Stimulated activated naive CD8-positive, alpha-beta T cell treated with anti-CD3 and anti-CD28 coated beads, Interleukin-15, Interleukin-2, amounts not matched to agents 100 ng/mL and 50 ng/mL, for 24 hours (primary cell): Measurements from ENCODE around the gene EBF4.
A peak's percentile ranks its signal among the peaks of the same experiment; 100 is the strongest.

ENCODE experiments used
- H3K27ac Mint-ChIP-seq: one replicate; pipeline ENCODE4 v1.8.0; 2021; ENCODE audit warnings: mild to moderate bottlenecking, mixed read lengths
- H3K27me3 Mint-ChIP-seq: one replicate; pipeline ENCODE4 v1.8.0; 2021; ENCODE audit warnings: mixed read lengths
- H3K36me3 Mint-ChIP-seq: one replicate; pipeline ENCODE4 v1.8.0; 2021; ENCODE audit warnings: low read depth, mixed read lengths
- H3K4me1 Mint-ChIP-seq: one replicate; pipeline ENCODE4 v1.8.0; 2021; ENCODE audit warnings: low read depth, mixed read lengths
- H3K4me3 Mint-ChIP-seq: one replicate; pipeline ENCODE4 v1.8.0; 2021; ENCODE audit warnings: mild to moderate bottlenecking, mixed read lengths
- H3K9me3 Mint-ChIP-seq: one replicate; pipeline ENCODE4 v1.8.0; 2021; ENCODE audit warnings: mixed read lengths

Gene EBF4

GRCh38 chr20:2703716-2704475 lies 11.3 kb downstream of the EBF4 start:
- Mint-ChIP-seq H3K36me3 (no peaks in the 10 kb centered on the region), H3K4me1 (no peaks in the 10 kb centered on the region), H3K4me3 (no peak overlapping the region), H3K9me3 (no peaks in the 10 kb centered on the region), H3K27ac (no peak overlapping the region), H3K27me3 (peaks cover 4% of the 10 kb centered on the region)

- Mint-ChIP-seq H3K27ac (no peak overlapping the region), H3K4me1 (no peaks in the 10 kb centered on the region), H3K36me3 (no peaks in the 10 kb centered on the region), H3K4me3 (no peak overlapping the region), H3K27me3 (peaks cover 4% of the 10 kb centered on the region), H3K9me3 (no peaks in the 10 kb centered on the region)
Observed at GRCh38 chr20:2705931-2706645, 13.5 kb downstream of the EBF4 start.

GRCh38 chr20:2706688-2707352 lies 14.2 kb downstream of the EBF4 start:
- Mint-ChIP-seq H3K4me3 (no peak overlapping the region), H3K27ac (no peak overlapping the region), H3K4me1 (no peaks in the 10 kb centered on the region)

GRCh38 chr20:2707353-2708072 lies 14.9 kb downstream of the EBF4 start:
- no peaks in the 10 kb centered on the region for H3K9me3 Mint-ChIP-seq
- no peaks in the 10 kb centered on the region for H3K4me1 Mint-ChIP-seq
- H3K4me3 Mint-ChIP-seq = no peak overlapping the region
- peaks cover 4% of the 10 kb centered on the region for H3K27me3 Mint-ChIP-seq
- no peaks in the 10 kb centered on the region for H3K36me3 Mint-ChIP-seq
- H3K27ac Mint-ChIP-seq = no peak overlapping the region

More at GRCh38 chr20:2706688-2707352, 14.2 kb downstream of the EBF4 start:
- Mint-ChIP-seq H3K27me3 (peaks cover 4% of the 10 kb centered on the region), H3K36me3 (no peaks in the 10 kb centered on the region), H3K9me3 (no peaks in the 10 kb centered on the region)

- Mint-ChIP-seq H3K4me1 (no peaks in the 10 kb centered on the region), H3K9me3 (no peaks in the 10 kb centered on the region), H3K27ac (no peak overlapping the region), H3K27me3 (peaks cover 4% of the 10 kb centered on the region), H3K36me3 (no peaks in the 10 kb centered on the region), H3K4me3 (no peak overlapping the region)
Observed at GRCh38 chr20:2708073-2708415, 15.5 kb downstream of the EBF4 start.

- Mint-ChIP-seq H3K27me3 (peaks cover 4% of the 10 kb centered on the region), H3K4me1 (no peaks in the 10 kb centered on the region), H3K9me3 (no peaks in the 10 kb centered on the region), H3K27ac (no peak overlapping the region), H3K36me3 (no peaks in the 10 kb centered on the region), H3K4me3 (no peak overlapping the region)
Observed at GRCh38 chr20:2708665-2709064, 16.1 kb downstream of the EBF4 start.

- no peak overlapping the region for H3K4me3 Mint-ChIP-seq
- no peak overlapping the region for H3K27ac Mint-ChIP-seq
Observed at GRCh38 chr20:2709205-2709981, 16.8 kb downstream of the EBF4 start.

GRCh38 chr20:2713285-2713684 lies 20.7 kb downstream of the EBF4 start:
- no peak overlapping the region for H3K27ac Mint-ChIP-seq
- H3K4me3 Mint-ChIP-seq = no peak overlapping the region
- H3K36me3 Mint-ChIP-seq = no peaks in the 10 kb centered on the region
- H3K4me1 Mint-ChIP-seq = no peaks in the 10 kb centered on the region
- no peaks in the 10 kb centered on the region for H3K9me3 Mint-ChIP-seq
- H3K27me3 Mint-ChIP-seq = no peaks in the 10 kb centered on the region

More at GRCh38 chr20:2709205-2709981, 16.8 kb downstream of the EBF4 start:
- Mint-ChIP-seq H3K36me3 (no peaks in the 10 kb centered on the region), H3K27me3 (peaks cover 3% of the 10 kb centered on the region), H3K9me3 (no peaks in the 10 kb centered on the region), H3K4me1 (no peaks in the 10 kb centered on the region)

- Mint-ChIP-seq H3K4me1 (peaks cover 20% of the 10 kb centered on the region), H3K27ac (peak overlapping the region; percentile 49), H3K9me3 (peaks cover 11% of the 10 kb centered on the region), H3K4me3 (no peak overlapping the region), H3K27me3 (peaks cover 3% of the 10 kb centered on the region), H3K36me3 (no peaks in the 10 kb centered on the region)
Observed at GRCh38 chr20:2729251-2729713, 36.7 kb downstream of the EBF4 start.

GRCh38 chr20:2729791-2730190 lies 37.2 kb downstream of the EBF4 start:
- Mint-ChIP-seq H3K4me3 (no peak overlapping the region), H3K9me3 (peaks cover 11% of the 10 kb centered on the region), H3K27ac (peak overlapping the region; percentile 49), H3K4me1 (peaks cover 20% of the 10 kb centered on the region), H3K36me3 (no peaks in the 10 kb centered on the region), H3K27me3 (peaks cover 3% of the 10 kb centered on the region)

GRCh38 chr20:2734899-2735298 lies 42.3 kb downstream of the EBF4 start:
- no peaks in the 10 kb centered on the region for H3K36me3 Mint-ChIP-seq

GRCh38 chr20:2736441-2736840 lies 43.9 kb downstream of the EBF4 start:
- no peak overlapping the region for H3K4me3 Mint-ChIP-seq
- H3K4me1 Mint-ChIP-seq = peaks cover 11% of the 10 kb centered on the region
- no peak overlapping the region for H3K27ac Mint-ChIP-seq
- no peaks in the 10 kb centered on the region for H3K27me3 Mint-ChIP-seq
- no peaks in the 10 kb centered on the region for H3K36me3 Mint-ChIP-seq
- H3K9me3 Mint-ChIP-seq = peaks cover 11% of the 10 kb centered on the region

More at GRCh38 chr20:2734899-2735298, 42.3 kb downstream of the EBF4 start:
- H3K27ac Mint-ChIP-seq = no peak overlapping the region
- peaks cover 4% of the 10 kb centered on the region for H3K4me1 Mint-ChIP-seq
- H3K27me3 Mint-ChIP-seq = no peaks in the 10 kb centered on the region
- no peak overlapping the region for H3K4me3 Mint-ChIP-seq
- H3K9me3 Mint-ChIP-seq = peaks cover 11% of the 10 kb centered on the region

- H3K4me3 Mint-ChIP-seq = no peak overlapping the region
- peaks cover 31% of the 10 kb centered on the region for H3K4me1 Mint-ChIP-seq
- H3K27ac Mint-ChIP-seq = peak overlapping the region; percentile 21
Observed at GRCh38 chr20:2738331-2739041, 45.9 kb downstream of the EBF4 start.

GRCh38 chr20:2739042-2739398 lies 46.4 kb downstream of the EBF4 start:
- Mint-ChIP-seq H3K4me1 (peaks cover 31% of the 10 kb centered on the region), H3K36me3 (no peaks in the 10 kb centered on the region), H3K27me3 (no peaks in the 10 kb centered on the region), H3K27ac (no peak overlapping the region), H3K4me3 (no peak overlapping the region), H3K9me3 (no peaks in the 10 kb centered on the region)

More at GRCh38 chr20:2738331-2739041, 45.9 kb downstream of the EBF4 start:
- Mint-ChIP-seq H3K27me3 (no peaks in the 10 kb centered on the region), H3K36me3 (no peaks in the 10 kb centered on the region), H3K9me3 (peaks cover under 1% of the 10 kb centered on the region)
